ENCODE data around the gene CDK19.

CDK19 gene

GRCh38 chr6:110575925-110576463 lies 239.3 kb downstream of the CDK19 start:
- DNase-seq (ENCODE audit: low spot score), result no peak

- DNase-seq (ENCODE audit: low spot score), result no peak
These were observed 240.5 kb downstream of the CDK19 start for GRCh38 chr6:110574817-110575216.

DNA sequence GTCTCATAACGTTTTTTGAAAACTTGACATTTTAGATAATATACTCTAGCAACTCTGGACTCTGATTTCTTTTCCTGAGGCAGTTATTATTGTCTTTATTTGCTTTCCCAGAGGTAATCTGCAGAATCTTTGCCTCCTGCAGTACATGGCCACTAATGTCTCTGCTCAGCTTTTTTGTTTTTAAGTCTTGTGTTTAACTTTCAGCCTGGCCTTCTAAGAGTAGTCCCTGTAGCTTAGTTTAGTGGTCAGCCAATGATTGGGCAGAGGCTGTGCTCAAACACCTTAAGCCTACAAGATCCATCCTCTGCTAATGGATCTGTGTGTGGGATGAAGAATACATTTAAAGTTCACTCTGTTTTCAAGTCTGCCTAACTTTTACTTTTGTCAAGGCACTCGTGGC lies 241.7 kb downstream of the CDK19 start:
- no peak for DNase-seq (ENCODE audit: low spot score)

- no peak for DNase-seq (ENCODE audit: low spot score)
These were observed 242.1 kb downstream of the CDK19 start for GRCh38 chr6:110573136-110573535.

- no peak for DNase-seq (ENCODE audit: low spot score)
These were observed 247.1 kb downstream of the CDK19 start for GRCh38 chr6:110567957-110568696.

DNA sequence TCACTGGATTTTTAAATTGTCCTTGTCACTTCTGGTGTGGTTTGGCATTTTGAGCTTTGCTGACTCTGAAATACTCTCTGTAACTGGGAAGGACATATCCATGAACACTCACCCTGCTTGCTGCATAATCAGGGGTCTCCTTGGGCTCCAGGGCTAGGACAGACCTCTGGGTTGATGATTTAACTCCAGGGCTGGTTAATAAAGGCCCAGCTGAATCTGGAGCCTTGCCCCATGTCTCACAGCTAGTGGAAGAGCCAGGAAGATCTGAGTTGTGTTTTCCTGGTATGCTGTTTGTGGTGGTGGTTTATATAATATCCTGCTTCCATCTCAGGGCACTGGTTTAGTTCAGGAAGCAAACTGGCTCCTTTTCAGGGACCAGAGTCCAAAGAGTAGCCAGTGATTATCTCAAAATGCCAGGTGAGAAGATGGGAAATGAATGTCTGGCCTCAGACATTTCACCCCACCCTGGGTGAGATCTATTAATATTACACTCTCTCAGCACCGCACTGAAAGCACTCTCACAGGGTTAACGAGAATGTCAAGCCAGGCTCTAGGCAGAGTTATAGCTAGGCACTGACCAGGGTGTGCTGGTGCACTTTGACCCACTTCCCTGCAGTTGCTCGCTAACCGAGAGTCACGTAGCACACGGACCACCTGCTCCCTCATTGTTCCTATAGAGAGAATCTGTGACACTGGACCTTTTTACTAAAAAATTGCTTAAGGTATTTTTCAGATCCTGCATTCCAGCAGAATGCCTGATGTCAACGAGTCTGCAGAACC lies 248.7 kb downstream of the CDK19 start:
- no peak for DNase-seq (ENCODE audit: low spot score)

GRCh38 chr6:110564703-110565421 lies 250.4 kb downstream of the CDK19 start:
- DNase-seq (ENCODE audit: low spot score), result no peak

GRCh38 chr6:110563711-110564110 lies 251.6 kb downstream of the CDK19 start:
- DNase-seq (ENCODE audit: low spot score), result no peak

GRCh38 chr6:110562316-110562915 lies 252.9 kb downstream of the CDK19 start:
- no peak for DNase-seq (ENCODE audit: low spot score)

- no peak for DNase-seq (ENCODE audit: low spot score)
These were observed 253.6 kb downstream of the CDK19 start for GRCh38 chr6:110561696-110562095.

GRCh38 chr6:110561008-110561396 lies 254.3 kb downstream of the CDK19 start:
- no peak for DNase-seq (ENCODE audit: low spot score)

GRCh38 chr6:110560239-110561007 lies 254.8 kb downstream of the CDK19 start:
- DNase-seq (ENCODE audit: low spot score), result peak; percentile 12

All from CD4-positive, alpha-beta T cell treated with Interleukin-2 at 100 ng/mL for 4 hours (primary cell).